ENCODE results near the gene URI1.
"Not testable (repeated sequence)": the region's sequence is repeated elsewhere in the genome, so short reads cannot be mapped to it uniquely, and the experiment has no call there.

URI1 gene

DNA sequence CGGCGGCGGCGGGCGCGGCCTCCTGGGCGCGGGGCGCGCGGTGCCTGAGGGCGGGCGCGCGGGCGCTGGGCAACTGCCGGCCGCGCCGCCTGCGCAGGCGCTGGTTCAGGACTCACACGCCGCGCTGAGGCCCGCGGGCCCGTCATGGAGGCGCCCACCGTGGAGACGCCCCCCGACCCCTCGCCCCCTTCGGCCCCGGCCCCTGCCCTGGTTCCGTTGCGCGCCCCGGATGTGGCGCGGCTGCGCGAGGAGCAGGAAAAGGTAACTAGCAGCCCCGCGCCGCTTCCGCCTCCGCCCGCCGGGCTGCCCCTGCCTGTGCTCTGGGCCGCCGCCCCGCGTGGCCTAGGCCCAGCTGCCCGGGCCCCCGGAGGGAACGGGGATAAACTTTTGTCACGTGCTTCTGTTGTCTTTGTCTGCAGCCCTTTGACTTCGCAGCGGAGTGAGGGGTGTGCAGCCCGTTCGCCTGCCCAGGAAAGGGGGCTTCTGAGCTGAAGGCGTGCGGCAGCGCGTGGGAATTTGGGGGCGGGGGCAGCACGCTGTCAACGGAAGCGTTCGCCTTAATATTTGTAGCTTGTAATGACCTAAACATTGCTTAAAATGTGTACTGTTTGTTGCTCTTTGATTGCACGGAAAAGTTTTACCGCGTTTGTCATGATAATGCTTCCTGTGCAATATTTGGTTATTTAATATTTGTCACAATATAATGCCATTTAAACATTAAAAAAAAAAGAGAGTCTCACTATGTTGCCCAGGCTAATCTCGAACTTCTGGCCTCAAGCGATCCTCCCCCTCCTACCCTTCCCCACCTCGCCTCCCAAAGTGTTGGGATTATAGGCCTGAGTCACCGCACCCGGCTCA lies 594 bp downstream of the URI1 start:
- no peak for DNase-seq (ENCODE audit: low read depth)

DNA sequence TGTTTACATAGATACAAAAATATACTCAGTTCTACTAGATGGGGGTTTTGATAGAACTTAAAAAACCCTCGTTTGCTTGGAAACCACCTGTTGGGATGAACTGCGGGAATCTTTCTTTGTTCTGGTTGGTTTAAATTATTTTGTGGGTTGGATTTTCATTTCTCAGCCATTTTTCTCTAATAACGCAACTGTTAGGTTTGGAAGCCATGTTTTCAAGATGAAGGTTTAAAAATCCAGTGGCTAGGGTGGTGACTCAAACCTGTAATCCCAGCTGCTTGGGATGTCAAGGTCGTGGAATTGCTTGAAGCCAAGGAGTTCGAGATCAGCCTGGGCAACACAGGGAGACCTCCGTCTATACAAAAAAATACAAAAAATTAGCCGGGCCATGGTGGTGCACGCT lies 1.6 kb downstream of the URI1 start:
- no peak for DNase-seq (ENCODE audit: low read depth)

DNA sequence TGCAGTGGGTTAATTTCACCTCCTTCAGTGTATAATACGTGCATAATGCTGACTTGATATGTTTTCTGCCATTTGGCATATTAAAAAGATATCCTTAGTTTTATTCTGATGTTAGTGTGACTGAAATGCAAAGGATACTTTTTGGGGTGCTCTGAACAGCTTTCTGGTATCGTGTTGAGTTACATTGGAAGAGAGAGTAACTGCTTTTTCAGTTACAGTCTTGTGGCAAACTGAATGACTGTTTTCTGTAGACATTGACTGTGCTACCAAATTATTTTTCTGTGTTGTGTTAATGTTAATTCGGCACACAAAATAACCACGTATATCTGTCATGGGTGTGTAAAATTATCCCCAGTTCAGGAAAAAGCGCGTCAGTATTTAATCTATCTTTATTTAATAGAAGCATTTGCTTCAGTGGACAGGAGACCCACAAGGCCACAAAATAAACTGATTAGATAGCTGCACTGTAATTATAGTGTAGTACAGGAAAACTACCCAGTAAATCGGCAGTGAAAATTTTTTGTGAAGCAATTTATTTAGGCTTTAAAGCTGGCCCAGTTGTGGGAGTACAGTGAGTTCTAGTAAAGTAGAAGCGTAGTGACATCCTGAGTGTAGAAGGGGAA lies 2.5 kb downstream of the URI1 start:
- no peak for DNase-seq (ENCODE audit: low read depth)

DNA sequence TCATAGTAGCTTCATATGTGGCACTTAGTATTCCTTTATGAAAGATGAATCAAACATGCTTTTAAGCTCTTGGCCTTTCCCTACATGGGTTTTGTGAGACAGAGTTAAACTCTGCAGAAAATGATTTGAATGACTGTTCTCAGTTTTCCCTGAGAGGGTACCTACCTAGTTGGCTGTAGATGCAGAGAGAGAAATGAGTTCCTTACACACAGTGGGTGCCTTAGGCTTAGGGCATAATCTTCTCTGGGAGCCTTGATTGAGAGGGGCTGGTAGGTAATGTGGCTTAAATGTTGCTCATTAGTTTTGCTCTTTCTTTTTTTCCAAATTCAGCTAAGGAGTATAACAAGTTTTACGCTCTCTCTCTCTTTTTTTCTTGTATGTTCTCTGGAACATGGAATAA lies 3.0 kb downstream of the URI1 start:
- no peak for DNase-seq (ENCODE audit: low read depth)

DNA sequence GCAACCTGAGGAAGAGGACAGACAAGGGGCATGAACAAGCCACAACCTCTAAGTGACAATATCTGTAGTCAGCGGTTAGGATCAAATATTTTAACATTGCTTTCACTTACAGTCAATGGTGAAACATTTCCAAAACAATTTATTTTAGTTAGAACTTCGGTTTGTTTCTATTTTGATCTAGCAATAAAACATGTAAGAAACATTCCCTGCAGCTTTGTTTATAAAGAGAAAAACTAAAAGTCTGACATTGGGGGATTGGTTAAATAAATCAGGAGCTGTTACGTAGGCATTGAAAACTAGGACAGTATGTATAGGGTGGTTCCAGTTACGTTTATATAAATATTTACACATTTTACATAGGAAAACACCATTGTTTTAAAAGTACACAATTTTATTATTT lies 3.4 kb downstream of the URI1 start:
- DNase-seq (ENCODE audit: low read depth), result no peak

DNA sequence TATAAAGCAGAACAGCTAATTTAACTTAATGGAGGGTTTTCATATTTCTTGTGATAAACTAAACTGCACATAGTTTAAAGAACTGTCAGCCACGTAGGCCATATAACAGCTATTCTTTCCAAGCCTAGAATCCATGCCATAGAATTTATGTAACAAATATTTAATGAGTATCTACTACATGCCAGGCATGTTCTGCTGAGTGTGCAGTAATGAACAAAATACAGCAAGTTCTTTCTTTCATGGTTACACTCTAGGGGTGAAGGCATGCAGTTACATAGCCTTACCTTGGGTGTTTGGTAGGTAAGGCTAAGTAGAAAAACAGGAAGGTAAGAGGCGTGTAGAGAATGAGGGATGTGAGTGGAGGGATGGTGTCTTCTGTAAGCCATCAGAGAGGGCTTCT lies 4.6 kb downstream of the URI1 start:
- DNase-seq (ENCODE audit: low read depth), result no peak

DNA sequence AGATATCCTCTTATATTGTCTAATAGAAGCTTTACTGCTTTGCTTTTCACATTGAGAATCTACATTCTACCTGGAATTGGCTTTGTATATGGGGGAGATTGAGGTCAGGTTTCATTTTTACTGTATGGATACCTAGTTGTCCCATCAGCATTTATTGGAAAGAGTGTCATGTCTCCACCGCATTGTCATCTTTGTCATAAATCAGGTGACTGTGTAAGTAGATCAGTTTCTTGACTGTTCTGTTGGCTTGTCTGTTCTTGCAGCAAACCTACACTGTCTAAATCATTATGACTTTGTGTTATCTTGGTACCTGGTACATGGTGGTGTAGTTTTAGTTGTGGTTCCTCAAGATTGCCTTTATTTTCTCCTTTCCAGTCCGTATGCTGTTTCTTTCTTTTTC lies 5.8 kb downstream of the URI1 start:
- no peak for DNase-seq (ENCODE audit: low read depth)

DNA sequence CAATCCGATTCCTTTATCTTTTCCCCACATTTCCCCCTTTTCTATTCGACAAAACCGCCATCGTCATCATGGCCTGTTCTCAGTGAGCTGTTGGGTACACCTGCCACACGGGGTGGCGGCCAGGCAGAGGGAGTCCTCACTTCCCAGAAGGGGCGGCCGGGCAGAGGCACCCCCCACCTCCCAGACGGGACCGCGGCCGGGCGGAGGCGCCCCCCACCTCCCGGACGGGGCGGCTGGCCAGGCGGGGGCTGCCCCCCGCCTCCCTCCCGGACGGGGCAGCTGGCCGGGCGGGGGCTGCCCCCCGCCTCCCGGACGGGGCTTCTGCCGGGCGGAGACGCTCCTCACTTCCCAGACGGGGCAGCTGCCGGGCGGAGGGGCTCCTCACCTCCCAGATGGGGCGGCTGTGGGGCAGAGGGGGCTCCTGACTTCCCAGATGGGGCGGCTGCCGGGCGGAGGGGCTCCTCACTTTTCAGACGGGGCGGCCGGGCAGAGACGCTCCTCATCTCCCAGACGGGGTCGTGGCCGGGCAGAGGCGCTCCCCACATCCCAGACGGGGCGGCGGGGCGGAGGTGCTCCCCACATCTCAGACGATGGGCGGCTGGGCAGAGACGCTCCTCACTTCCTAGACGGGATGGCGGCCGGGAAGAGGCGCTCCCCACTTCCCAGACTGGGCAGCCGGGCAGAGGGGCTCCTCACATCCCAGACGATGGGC lies 6.9 kb downstream of the URI1 start:
- not testable (repeated sequence) for DNase-seq (ENCODE audit: low read depth)

DNA sequence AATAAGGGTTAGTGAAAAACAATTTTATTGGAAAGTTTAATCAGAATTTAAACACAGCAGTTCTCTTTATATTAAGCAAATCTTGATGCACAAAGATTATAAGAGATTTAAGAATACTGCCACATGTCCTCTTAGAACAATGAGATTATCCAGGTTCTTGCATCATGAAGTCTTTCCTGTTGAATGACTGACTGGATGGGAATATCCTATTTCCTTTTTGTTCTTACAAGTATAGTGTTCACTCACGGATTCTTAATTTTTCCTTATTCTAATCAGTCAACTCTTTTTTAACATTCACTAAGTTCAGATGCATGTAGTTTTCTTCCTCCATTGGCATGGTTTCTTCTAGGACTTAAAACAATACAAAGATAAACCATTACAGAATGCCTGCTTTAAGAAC lies 10.1 kb downstream of the URI1 start:
- DNase-seq (ENCODE audit: low read depth), result no peak

DNA sequence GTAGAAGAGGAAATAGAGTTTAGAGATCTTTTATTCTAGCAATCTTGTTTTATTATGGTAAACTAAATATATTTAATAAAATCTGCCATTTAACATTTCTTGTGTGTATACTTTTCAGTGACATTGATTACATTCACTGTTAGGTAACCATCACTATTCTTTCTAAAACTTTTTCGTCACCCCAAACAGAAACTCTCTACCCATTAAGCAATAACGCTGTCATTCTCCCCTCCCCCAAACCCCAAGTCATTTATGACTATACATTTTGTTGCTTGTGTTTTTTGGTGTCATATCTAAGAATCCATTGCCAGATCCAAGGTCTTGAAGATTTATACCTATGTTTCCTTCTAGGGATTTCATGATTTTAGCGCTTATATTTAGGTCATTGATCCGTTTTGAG lies 10.6 kb downstream of the URI1 start:
- no peak for DNase-seq (ENCODE audit: low read depth)

DNA sequence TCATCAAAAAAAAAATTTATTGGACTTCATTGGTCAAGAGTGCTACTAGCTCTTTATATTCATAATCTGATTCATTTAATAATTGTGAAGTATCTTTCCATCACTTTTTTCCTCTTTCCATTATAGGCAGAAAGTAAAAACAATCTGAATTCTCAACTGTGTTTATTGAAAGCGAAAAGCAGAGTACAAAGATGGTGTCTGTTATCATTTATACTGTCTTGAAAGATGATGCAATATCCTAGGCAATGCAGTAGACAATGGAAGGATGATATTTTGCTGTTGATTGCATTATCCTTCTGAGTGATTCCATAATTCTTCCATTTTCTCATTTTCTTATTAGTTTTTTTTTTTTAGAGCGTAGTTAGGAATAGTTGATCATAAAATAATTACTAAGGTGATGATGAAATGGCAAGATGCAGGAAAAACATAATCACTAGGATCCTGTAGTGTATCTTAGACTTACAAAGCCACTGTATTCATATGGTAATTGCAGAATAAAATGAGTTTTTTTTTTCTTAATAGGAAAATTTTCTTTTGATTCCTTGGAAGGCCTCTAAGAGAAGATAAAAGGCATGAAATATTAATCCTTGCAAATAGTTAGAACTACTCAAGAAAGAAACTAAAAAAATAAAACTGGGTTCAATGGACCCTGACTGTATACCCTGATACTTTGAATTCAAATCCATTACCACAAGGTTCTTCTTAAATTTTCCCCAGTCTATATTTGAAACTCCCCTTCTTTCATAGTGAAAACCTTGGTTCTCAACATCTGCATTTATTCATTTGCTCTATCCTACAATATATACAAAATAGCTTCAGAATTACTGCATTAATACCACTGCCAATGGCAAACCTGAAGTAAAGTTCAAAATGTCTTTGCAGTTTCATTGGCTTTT lies 11.6 kb downstream of the URI1 start:
- no peak for DNase-seq (ENCODE audit: low read depth)

DNA sequence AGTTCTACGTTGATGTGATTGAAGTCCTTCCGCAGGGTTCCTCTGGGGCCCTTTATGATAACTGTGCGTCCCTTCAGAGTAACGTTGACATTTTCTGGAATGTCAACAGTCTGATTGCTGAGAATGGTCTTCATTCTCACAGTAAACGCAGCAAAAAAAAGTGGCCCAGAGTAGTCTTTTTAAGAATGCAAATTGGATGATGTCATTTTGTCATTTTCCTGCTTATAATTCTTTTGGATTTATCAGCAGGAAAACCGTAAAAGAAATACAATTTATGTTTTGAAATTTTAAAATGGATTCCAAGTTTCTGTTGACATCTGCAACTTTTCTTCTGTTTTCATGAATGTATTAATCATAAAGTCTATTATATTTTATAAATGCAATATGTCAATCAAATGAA lies 14.8 kb downstream of the URI1 start:
- no peak for DNase-seq (ENCODE audit: low read depth)

DNA sequence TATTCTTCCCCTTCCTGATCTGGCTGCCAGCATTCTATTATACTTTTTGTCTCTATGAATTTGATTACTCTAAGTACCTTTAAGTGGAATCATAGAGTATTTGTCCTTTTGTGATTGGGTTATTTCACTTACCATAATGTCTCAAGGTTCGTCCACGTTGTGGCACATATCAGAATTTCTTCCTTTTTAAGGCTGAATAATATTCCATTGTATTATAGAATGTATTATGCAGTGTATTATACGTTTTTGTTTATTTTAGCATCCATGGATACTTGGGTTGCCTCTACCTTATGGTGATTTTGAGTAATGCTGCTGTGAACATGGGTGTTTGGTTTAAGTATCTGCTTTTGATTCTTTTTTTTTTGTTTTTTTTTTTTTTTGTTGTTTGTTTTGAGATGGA lies 19.3 kb downstream of the URI1 start:
- no peak for DNase-seq (ENCODE audit: low read depth)

DNA sequence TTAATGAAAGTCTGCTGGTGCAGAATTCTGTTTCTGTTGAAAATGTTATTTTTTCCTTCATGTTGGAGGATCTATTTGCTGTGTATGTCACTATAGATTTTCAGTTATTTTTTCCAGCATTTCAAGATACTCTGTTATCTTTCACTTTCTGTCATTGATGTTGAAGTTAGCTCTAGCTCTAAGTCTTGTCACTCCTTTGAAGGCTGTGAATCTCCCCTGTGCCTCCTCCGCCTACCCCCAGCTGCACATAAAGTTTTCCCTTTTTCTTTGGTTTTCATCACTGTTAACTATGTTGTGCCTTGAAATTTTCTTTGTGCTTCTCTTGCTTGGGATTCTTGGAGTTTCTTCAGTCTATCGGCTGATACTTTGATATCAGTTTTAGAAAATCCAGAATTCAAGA lies 20.8 kb downstream of the URI1 start:
- no peak for DNase-seq (ENCODE audit: low read depth)

DNA sequence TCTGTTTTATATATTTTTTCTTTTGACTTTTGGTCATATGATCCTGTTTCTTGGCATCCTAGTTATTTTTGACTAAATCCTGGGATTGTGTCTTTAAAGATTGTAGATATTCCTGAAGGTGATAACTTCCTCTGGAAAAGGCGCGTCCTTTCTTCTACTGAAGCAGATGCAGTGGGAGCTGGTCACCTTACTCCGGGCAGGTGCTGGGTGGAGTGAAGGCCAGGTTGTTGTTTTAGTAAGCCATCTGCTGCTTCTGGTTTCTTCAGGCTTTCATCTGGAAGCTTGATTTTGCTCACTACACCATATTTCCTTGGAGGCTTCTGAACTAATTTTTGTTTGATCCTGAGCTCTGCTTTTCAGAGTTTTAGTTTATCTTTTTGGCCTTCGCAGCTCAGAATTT lies 21.5 kb downstream of the URI1 start:
- DNase-seq (ENCODE audit: low read depth), result no peak

DNA sequence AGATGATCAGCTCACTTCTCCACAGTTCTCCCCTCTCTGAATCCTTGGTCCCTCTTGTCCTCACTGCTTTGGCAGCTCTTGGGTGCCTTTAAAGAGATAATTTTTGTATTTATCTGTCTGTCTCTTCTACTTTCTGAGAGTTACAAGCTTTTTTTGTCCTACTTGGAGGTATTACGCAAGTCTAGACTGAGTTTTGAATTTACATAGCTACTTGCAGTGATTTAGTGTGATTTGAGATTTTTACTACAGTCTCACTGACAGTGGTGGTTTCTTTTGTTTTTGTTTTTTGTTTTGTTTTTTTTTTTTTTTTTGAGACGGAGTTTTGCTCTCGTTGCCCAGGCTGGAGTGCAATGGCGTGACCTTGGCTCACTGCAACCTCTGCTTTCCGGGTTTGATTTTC lies 22.1 kb downstream of the URI1 start:
- DNase-seq (ENCODE audit: low read depth), result peak; percentile 38

DNA sequence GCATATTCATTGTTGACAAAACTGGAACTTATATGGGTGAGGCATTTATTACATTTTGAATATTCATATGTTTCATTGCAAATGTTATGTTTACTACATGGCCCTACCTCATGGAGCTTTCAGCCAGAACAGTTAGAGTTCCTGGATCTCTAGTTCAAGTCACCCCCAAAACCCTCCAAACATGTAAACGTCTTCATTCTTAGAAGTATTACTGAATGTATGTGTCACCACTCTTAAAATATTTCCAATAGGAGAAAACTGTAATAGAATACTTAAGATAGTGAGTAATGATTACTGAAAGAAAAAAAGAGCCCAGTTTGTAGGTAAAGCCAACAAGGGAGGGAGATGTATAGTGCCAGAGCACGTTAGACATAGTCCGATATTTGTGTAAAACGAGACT lies 23.5 kb downstream of the URI1 start:
- DNase-seq (ENCODE audit: low read depth), result peak; percentile 16

DNA sequence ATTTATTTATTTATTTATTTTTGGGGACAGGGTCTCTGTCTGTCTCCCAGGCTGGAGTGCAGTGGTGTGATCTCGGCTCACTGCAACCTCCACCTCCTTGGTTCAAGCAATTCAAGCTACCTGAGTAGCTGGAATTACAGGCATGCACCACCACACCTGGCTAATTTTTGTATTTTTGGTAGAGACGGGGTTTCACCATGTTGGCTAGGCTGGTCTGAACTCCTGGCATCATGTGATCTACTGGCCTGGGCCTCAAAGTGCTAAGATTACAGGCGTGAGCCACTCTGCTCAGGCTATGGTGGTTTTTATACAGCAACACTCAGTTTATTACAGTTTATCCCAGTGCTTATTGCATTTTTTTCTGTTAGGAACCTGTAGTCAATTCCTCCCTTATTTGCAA lies 24.1 kb downstream of the URI1 start:
- not testable (repeated sequence) for DNase-seq (ENCODE audit: low read depth)

DNA sequence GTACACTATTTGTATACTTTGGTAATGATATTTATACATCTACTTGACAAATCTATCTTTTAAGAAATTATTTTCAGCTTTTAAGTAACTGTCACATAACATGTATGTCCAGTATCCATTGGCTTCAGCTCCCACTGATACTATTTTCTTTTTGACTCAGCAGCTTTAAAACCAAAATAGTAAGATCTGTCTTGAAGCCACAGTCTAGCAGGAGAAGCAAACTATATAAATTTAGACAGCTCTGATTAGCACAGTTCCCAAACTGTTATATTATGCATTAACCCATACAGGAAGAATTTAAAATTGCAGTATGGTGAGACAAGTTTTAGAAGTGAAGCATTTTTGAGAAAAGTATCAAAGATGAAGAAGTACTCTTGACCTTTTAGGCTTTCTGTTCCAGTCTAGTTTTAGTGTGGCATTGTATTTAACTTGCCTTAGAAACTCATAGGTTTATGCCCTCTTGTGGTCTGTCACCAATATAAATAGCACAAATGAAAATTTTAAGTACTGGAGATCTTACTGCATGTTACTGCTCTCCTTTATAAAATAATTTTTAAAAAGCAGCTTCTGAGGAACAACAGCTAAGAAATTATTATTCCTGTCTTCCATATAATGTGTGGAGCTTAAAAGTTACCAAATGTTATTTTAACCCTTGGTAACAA lies 24.7 kb downstream of the URI1 start:
- DNase-seq (ENCODE audit: low read depth), result peak; percentile 24

DNA sequence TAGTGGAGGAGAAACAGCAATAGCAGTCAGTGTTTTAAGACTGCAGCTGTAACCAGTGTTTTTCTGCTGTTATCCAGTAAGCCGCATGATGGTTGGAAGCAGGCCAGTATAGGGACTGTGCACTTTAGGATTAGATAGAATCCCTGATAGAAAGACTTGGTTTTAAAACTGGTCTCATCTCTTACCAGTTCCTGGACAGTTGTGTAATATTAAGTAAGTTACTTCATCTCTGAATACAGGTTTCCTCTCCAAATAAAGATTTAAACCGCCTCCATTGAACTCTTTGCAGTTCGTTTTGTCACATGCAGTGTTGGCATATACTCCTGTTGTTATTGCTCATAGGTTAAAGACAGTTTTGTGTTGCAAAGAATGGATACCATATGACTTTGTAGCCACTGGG lies 25.6 kb downstream of the URI1 start:
- peak; percentile 61 for DNase-seq (ENCODE audit: low read depth)

DNA sequence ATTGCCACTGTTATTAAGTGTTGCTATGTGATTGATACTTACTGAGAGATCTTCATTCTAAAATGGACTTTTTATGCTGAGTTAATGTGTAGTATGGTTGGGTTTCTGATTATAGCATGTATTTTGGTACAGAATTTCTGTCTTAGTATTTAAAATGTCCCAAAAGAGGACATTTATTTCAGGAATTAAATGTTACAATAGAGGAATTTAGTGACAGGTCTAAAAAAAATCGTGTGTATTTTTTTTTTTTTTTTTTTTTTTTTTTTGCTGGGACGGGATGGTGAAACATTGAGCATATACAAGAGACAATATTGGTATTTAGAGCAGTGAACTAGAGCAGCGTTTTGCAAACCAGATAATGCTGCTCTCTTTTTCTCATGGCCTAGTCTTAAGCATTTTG lies 27.9 kb downstream of the URI1 start:
- DNase-seq (ENCODE audit: low read depth), result no peak

DNA sequence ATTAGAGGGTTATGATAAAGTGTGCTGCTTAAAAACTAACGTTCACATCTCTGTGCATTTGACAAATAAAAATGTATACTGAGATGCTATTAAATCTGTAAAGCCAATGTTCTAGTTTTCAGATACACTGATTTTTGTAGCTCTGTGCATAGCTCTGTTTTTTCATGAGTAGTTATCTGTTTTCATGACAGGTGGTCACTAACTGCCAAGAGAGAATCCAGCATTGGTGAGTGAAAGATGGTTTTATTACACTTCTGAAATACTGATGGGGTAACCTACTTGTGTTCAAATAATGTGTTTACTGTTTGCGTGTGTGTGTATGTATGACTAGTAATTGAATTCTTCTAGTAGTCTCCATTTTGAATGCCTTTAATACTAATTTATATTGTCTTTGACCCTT lies 29.0 kb downstream of the URI1 start:
- no peak for DNase-seq (ENCODE audit: low read depth)
